ENCODE data around the gene EPM2A. TPM values are rescaled to one million over a fixed set of nuclear protein-coding genes. Genes with fewer than 3 reads are reported as not detected.
"Not testable (repeated sequence)": the region's sequence is repeated elsewhere in the genome, so short reads cannot be mapped to it uniquely, and the experiment has no call there.

Gene EPM2A
- total RNA-seq, 1 donor from 2014 or later = 7.6 TPM

DNA sequence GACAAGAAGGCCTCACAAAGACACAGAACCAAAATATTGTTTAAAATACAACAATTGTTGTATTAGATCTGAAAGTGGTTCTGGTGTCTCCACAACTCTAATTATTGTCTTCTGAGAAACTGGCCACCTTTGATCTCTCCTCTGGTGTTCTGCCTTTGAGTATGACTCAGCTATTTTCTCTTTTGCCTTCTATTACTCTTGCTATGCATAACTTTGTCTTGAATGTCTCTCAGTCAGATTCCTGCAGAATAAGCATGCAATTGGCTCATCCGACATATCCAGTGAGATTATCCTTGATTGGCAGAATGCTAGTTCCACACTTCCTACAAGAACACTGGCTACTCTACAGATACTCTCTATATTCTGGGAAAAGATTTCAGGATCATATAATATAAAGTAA lies 14.3 kb upstream of the EPM2A start:
- H3K27ac ChIP-seq = no peak overlapping the region
- H3K27me3 ChIP-seq = no peaks in the 10 kb centered on the region
- H3K36me3 ChIP-seq = no peaks in the 10 kb centered on the region
- no peaks in the 10 kb centered on the region for H3K4me1 ChIP-seq
- H3K4me3 ChIP-seq = no peak overlapping the region
- H3K9me3 ChIP-seq = peaks cover 3 to 11% of the 10 kb centered on the region in 2 donors
- DNase-seq (ENCODE audit: low spot score in 2 of 2) = no peak
- intact Hi-C loops (cut with DNase I) = no loop called here
- TF ChIP-seq, protein P1, sequence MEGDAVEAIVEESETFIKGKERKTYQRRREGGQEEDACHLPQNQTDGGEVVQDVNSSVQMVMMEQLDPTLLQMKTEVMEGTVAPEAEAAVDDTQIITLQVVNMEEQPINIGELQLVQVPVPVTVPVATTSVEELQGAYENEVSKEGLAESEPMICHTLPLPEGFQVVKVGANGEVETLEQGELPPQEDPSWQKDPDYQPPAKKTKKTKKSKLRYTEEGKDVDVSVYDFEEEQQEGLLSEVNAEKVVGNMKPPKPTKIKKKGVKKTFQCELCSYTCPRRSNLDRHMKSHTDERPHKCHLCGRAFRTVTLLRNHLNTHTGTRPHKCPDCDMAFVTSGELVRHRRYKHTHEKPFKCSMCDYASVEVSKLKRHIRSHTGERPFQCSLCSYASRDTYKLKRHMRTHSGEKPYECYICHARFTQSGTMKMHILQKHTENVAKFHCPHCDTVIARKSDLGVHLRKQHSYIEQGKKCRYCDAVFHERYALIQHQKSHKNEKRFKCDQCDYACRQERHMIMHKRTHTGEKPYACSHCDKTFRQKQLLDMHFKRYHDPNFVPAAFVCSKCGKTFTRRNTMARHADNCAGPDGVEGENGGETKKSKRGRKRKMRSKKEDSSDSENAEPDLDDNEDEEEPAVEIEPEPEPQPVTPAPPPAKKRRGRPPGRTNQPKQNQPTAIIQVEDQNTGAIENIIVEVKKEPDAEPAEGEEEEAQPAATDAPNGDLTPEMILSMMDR (IDR thresholded peaks at IDR 0.05) = no peak

DNA sequence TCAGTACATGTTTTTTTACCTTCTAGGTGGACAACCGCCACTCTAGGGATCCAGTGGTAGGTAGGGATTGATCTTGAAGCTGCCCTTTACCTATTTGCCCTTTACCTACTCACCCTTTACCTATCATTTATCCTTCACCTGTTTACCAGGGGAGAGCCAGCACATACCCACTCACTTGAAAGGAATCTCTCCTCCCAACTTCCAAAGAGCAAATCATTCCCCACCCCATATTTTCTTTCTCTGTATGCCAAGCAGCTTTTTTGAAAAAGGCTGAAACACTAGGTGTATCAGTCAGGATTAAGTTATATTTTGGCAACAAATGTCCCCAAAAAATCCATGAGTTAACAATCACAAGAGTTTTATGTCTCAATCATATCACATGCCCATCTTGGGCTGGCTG lies 10.5 kb upstream of the EPM2A start:
- TF ChIP-seq, protein P1 (IDR thresholded peaks at IDR 0.05) = no peak
- intact Hi-C loops (cut with DNase I) = no loop called here
- no peak for DNase-seq (ENCODE audit: low spot score in 2 of 2)
- no peak overlapping the region for H3K4me3 ChIP-seq
- H3K36me3 ChIP-seq = no peaks in the 10 kb centered on the region
- H3K9me3 ChIP-seq = peaks cover 3 to 11% of the 10 kb centered on the region in 2 donors
- H3K4me1 ChIP-seq = no peaks in the 10 kb centered on the region
- H3K27me3 ChIP-seq = no peaks in the 10 kb centered on the region
- no peak overlapping the region for H3K27ac ChIP-seq

DNA sequence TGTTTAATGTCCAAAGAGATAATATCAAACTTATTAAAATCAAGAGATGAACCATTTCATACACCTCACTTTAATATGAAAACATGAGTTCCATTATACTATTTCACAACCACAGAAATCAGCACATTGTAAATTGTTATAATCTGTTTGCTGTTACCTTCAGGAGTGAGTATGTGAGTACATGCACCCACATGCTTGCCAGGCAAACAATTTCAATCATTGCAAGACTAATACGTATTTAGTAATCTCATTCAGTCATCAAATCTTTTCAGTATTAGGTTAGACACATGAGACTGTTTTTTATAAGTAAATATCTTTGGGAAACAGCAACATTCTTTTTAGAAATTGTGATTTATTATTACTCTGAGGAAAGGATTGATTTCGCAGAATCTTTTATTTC lies 9.3 kb upstream of the EPM2A start:
- no peaks in the 10 kb centered on the region for H3K4me1 ChIP-seq
- H3K27ac ChIP-seq = no peak overlapping the region
- H3K9me3 ChIP-seq = peaks cover 3 to 11% of the 10 kb centered on the region in 2 donors
- TF ChIP-seq, protein P1 (IDR thresholded peaks at IDR 0.05) = no peak
- H3K36me3 ChIP-seq = no peaks in the 10 kb centered on the region
- no peak overlapping the region for H3K4me3 ChIP-seq
- intact Hi-C loops (cut with DNase I) = no loop called here
- H3K27me3 ChIP-seq = no peaks in the 10 kb centered on the region
- no peak for DNase-seq (ENCODE audit: low spot score in 2 of 2)

DNA sequence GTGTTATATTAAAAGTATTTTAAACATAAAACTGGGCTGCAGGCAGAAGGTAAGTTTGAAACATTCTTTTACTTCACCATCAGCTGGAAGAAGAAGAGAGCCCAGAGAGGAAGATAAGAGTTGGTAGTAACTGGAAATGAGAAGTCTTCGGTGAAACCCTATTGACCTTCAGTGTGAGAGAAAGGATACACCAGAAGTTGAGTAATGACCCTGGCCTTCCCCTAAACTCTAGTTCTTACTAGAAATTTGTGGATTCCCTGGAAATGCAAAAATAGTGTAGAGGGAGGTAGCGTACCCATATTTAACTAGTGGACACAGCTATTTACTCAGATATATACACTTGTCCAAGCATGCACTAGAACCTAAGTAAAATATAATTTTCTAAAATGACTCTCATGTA lies 8.0 kb upstream of the EPM2A start:
- Histone ChIP-seq H3K27me3 (no peaks in the 10 kb centered on the region), H3K4me3 (no peak overlapping the region), H3K9me3 (peaks cover 3 to 7% of the 10 kb centered on the region in 2 donors), H3K4me1 (no peaks in the 10 kb centered on the region), H3K27ac (no peak overlapping the region), H3K36me3 (no peaks in the 10 kb centered on the region)
- DNase-seq (ENCODE audit: low spot score in 2 of 2) = no peak
- intact Hi-C loops (cut with DNase I) = no loop called here
- TF ChIP-seq, protein P1 (IDR thresholded peaks at IDR 0.05) = no peak

DNA sequence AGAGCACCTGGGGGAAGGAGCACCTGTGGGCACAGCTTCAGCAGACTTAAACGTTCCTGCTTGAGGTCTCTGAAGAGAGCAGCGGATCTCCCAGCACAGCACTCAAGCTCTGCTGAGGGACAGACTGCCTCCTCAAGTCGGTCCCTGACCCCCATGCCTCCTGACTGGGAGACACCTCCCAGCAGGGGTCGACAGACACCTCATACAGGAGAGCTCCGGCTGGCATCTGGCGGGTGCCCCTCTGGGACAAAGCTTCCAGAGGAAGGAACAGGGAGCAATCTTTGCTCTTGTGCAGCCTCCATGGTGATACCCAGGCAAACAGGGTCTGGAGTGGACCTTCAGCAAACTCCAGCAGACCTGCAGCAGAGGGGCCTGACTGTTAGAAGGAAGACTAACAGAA lies 7.2 kb upstream of the EPM2A start:
- H3K4me3 ChIP-seq; H3K36me3 ChIP-seq; H3K4me1 ChIP-seq; H3K9me3 ChIP-seq; intact Hi-C loops (cut with DNase I); H3K27me3 ChIP-seq; DNase-seq (ENCODE audit: low spot score in 2 of 2); H3K27ac ChIP-seq: not testable (repeated sequence)

DNA sequence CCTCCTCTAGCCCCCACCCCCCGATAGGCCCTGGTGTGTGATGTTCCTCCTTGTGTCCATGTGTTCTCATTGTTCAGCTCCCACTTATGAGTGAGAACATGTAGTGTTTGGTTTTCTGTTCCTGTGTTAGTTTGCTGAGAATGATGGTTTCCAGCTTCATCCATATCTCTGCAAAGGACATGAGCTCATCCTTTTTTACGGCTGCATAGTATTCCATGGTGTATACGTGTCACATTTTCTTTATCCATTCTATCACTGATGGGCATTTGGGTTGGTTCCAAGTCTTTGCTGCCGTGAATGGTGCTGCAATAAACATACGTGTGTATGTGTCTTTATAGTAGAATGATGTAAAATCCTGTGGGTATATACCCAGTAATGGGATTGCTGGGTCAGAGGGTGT lies 4.4 kb upstream of the EPM2A start:
- intact Hi-C loops (cut with DNase I) = loop anchor here (5.0 to 10.0 kb wide), 5 partner anchors 58 to 1522 kb away; partner anchors contain the start of genes STXBP5 and UTRN
- H3K27ac ChIP-seq; H3K27me3 ChIP-seq; H3K4me1 ChIP-seq; H3K9me3 ChIP-seq; H3K36me3 ChIP-seq; DNase-seq (ENCODE audit: low spot score in 2 of 2); H3K4me3 ChIP-seq: not testable (repeated sequence)

DNA sequence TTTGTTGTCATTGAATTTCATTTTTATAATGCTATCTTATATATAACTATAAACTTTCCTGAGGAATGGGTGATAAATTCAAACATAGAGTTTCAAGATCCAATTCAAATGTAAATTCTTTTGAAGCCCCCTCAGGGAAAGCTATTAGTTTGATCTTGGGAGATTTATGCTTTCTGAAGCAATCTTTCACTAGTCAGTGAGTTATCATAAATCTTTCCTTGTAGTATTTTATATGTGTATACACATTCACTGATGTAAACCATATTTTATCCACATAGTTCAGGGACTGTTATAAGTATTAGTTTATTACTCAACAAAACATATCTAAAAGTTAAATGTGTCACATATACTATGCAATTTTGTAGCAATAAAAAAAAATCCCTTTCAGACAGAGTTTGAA lies 2.9 kb upstream of the EPM2A start:
- intact Hi-C loops (cut with DNase I) = loop anchor here (5.0 to 10.0 kb wide), 5 partner anchors 59 to 1521 kb away; partner anchors contain the start of genes STXBP5 and UTRN
- H3K27ac ChIP-seq = no peak overlapping the region
- H3K27me3 ChIP-seq = no peaks in the 10 kb centered on the region
- H3K36me3 ChIP-seq = no peaks in the 10 kb centered on the region
- H3K4me1 ChIP-seq = peaks cover 0 to 8% of the 10 kb centered on the region in 2 donors
- no peak overlapping the region for H3K4me3 ChIP-seq
- no peaks in the 10 kb centered on the region for H3K9me3 ChIP-seq
- DNase-seq (ENCODE audit: low spot score in 2 of 2) = no peak
- TF ChIP-seq, protein P1 (IDR thresholded peaks at IDR 0.05) = no peak

Measured in ascending aorta (tissue), 2 donors.